ENCODE measurements around the gene PEA15.

PEA15 gene

GRCh38 chr1:160209321-160210046 lies 4.3 kb downstream of the PEA15 start:
- DNase-seq: no peak

- DNase-seq: no peak
These were observed 5.4 kb downstream of the PEA15 start for GRCh38 chr1:160210561-160210960.

- no peak for DNase-seq
These were observed 6.0 kb downstream of the PEA15 start for GRCh38 chr1:160211046-160211790.

GRCh38 chr1:160214481-160215140 lies 9.4 kb downstream of the PEA15 start:
- DNase-seq: no peak

- DNase-seq: no peak
These were observed 11.1 kb downstream of the PEA15 start for GRCh38 chr1:160216301-160216700.

- DNase-seq: no peak
These were observed 12.4 kb downstream of the PEA15 start for GRCh38 chr1:160217481-160218051.

- peak; percentile 44 for DNase-seq
These were observed 14.1 kb downstream of the PEA15 start for GRCh38 chr1:160219062-160219929.

- no peak for DNase-seq
These were observed 15.1 kb downstream of the PEA15 start for GRCh38 chr1:160220301-160220700.

GRCh38 chr1:160221089-160221488 lies 15.9 kb downstream of the PEA15 start:
- DNase-seq: no peak

- DNase-seq: no peak
These were observed 17.4 kb downstream of the PEA15 start for GRCh38 chr1:160222546-160222945.

- DNase-seq: no peak
These were observed 19.4 kb downstream of the PEA15 start for GRCh38 chr1:160224606-160225005.

GRCh38 chr1:160225345-160225744 lies 20.2 kb downstream of the PEA15 start:
- no peak for DNase-seq

GRCh38 chr1:160226623-160227022 lies 21.4 kb downstream of the PEA15 start:
- no peak for DNase-seq

- no peak for DNase-seq
These were observed 21.9 kb downstream of the PEA15 start for GRCh38 chr1:160227034-160227433.

- DNase-seq: no peak
These were observed 22.4 kb downstream of the PEA15 start for GRCh38 chr1:160227561-160227960.

- DNase-seq: no peak
These were observed 23.2 kb downstream of the PEA15 start for GRCh38 chr1:160228431-160228830.

GRCh38 chr1:160232911-160233310 lies 27.7 kb downstream of the PEA15 start:
- no peak for DNase-seq

- DNase-seq: no peak
These were observed 31.6 kb downstream of the PEA15 start for GRCh38 chr1:160236806-160237205.

- DNase-seq: no peak
These were observed 32.4 kb downstream of the PEA15 start for GRCh38 chr1:160237558-160237957.

- no peak for DNase-seq
These were observed 33.2 kb downstream of the PEA15 start for GRCh38 chr1:160238408-160238807.

GRCh38 chr1:160239582-160240299 lies 34.6 kb downstream of the PEA15 start:
- no peak for DNase-seq

GRCh38 chr1:160243767-160244166 lies 38.6 kb downstream of the PEA15 start:
- no peak for DNase-seq

Measured in NCI-H1694 treated with DMSO at 0.1 percent for 48 hours (cell line).